ENCODE measurements around the gene MEPCE. TPM values are rescaled to one million over a fixed set of nuclear protein-coding genes. Genes with fewer than 3 reads are reported as not detected.
A peak's percentile ranks its signal among the peaks of the same experiment; 100 is the strongest.

The MEPCE gene
- total and polyA plus RNA-seq, 10 of the 15 experiments (the other 5 are each of a cell fraction or from before 2014, with no cell fraction given) = 8.2 to 48.0 (median 22.1) TPM

DNA sequence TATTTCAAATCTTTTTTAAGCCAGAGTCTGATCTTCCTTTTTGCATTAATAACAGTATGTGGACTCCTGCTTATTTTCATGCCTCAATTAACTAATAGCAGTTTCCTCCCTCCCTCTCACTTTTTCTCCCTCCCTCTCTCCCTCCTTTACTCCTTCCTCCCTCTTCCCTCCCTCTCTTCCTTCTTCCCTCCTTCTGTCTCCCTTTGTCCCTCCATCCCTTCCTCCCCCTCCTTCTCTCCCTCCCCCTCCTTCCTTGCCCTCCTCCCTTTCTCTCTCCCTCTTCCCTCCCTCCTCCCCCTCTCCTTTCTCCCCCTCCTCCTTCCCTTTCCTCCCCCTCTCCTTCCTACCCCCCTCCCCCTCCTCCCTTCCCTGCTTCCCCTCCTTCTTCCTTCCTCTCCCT is 3.1 kb upstream of the MEPCE start (continued):
- no peak for TF ChIP-seq TCF3 (IDR thresholded peaks at IDR 0.05; ENCODE audit: borderline replicate concordance, insufficient read depth, low read depth, low read length)

DNA sequence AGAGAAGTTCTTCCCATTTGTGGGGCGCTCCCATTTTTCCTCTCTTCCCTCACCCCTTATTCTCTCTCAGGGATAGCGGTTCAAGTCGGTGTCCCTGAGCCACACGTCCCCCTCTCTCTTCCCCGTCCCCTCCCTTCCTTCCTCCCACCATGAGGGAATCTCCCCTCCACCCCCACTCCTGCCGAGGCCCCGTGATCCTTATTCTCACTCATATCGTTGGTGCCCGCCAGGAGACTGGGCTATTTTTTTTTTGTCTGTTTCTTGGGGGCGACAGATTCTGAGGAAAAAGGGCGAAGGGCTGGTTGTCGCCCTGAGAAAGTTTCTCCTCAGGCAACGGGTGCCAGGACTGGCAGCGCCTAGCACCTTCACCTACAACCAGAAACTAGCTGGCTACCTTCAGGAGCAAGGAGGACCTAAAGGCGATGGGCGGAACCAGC is 1.9 kb upstream of the MEPCE start:
- SMC1A ChIA-PET (ENCODE audit: uncharacterized antibody, unreplicated experiment) = interaction anchor here (0.8 to 3.0 kb wide), 5 partner anchors 12 to 53 kb away, joined by 3 to 15 read pairs (median 9); no protein-coding TSS in a partner anchor
- TF ChIP-seq BACH1 (IDR thresholded peaks at IDR 0.05; ENCODE audit: borderline replicate concordance) (0 out of 2 replicates have a peak, but pooled peaks have one; percentile 29), IRF4 (IDR thresholded peaks at IDR 0.05; ENCODE audit: low read depth, low read length) (no peak), ZNF24 (IDR thresholded peaks at IDR 0.05) (no peak; the same call in 1 of the 2 replicates), LARP7 (IDR thresholded peaks at IDR 0.05) (peak; percentile 30; the same call in 1 of the 2 replicates), RB1 (IDR thresholded peaks at IDR 0.05; ENCODE audit: borderline replicate concordance) (0 out of 2 replicates have a peak, but pooled peaks have one; percentile 96), ESRRA (IDR thresholded peaks at IDR 0.05; ENCODE audit: low read length) (no peak), ZSCAN29 (IDR thresholded peaks at IDR 0.05) (no peak), SRF (IDR thresholded peaks at IDR 0.05; ENCODE audit: low read depth in 2 of 2, low read length in 2 of 2) (no peak)
- TF ChIP-seq, protein P1, sequence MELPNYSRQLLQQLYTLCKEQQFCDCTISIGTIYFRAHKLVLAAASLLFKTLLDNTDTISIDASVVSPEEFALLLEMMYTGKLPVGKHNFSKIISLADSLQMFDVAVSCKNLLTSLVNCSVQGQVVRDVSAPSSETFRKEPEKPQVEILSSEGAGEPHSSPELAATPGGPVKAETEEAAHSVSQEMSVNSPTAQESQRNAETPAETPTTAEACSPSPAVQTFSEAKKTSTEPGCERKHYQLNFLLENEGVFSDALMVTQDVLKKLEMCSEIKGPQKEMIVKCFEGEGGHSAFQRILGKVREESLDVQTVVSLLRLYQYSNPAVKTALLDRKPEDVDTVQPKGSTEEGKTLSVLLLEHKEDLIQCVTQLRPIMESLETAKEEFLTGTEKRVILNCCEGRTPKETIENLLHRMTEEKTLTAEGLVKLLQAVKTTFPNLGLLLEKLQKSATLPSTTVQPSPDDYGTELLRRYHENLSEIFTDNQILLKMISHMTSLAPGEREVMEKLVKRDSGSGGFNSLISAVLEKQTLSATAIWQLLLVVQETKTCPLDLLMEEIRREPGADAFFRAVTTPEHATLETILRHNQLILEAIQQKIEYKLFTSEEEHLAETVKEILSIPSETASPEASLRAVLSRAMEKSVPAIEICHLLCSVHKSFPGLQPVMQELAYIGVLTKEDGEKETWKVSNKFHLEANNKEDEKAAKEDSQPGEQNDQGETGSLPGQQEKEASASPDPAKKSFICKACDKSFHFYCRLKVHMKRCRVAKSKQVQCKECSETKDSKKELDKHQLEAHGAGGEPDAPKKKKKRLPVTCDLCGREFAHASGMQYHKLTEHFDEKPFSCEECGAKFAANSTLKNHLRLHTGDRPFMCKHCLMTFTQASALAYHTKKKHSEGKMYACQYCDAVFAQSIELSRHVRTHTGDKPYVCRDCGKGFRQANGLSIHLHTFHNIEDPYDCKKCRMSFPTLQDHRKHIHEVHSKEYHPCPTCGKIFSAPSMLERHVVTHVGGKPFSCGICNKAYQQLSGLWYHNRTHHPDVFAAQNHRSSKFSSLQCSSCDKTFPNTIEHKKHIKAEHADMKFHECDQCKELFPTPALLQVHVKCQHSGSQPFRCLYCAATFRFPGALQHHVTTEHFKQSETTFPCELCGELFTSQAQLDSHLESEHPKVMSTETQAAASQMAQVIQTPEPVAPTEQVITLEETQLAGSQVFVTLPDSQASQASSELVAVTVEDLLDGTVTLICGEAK (IDR thresholded peaks at IDR 0.05; ENCODE audit: borderline replicate concordance) = no peak
- TF ChIP-seq, protein P2, sequence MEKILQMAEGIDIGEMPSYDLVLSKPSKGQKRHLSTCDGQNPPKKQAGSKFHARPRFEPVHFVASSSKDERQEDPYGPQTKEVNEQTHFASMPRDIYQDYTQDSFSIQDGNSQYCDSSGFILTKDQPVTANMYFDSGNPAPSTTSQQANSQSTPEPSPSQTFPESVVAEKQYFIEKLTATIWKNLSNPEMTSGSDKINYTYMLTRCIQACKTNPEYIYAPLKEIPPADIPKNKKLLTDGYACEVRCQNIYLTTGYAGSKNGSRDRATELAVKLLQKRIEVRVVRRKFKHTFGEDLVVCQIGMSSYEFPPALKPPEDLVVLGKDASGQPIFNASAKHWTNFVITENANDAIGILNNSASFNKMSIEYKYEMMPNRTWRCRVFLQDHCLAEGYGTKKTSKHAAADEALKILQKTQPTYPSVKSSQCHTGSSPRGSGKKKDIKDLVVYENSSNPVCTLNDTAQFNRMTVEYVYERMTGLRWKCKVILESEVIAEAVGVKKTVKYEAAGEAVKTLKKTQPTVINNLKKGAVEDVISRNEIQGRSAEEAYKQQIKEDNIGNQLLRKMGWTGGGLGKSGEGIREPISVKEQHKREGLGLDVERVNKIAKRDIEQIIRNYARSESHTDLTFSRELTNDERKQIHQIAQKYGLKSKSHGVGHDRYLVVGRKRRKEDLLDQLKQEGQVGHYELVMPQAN (conservative IDR thresholded peaks at IDR 0.05) = peak; percentile 19; the same call in 1 of the 2 replicates
- TF ChIP-seq, protein P3, sequence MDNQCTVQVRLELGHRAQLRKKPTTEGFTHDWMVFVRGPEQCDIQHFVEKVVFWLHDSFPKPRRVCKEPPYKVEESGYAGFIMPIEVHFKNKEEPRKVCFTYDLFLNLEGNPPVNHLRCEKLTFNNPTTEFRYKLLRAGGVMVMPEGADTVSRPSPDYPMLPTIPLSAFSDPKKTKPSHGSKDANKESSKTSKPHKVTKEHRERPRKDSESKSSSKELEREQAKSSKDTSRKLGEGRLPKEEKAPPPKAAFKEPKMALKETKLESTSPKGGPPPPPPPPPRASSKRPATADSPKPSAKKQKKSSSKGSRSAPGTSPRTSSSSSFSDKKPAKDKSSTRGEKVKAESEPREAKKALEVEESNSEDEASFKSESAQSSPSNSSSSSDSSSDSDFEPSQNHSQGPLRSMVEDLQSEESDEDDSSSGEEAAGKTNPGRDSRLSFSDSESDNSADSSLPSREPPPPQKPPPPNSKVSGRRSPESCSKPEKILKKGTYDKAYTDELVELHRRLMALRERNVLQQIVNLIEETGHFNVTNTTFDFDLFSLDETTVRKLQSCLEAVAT (IDR thresholded peaks at IDR 0.05) = peak; percentile 64; the same call in 1 of the 2 replicates

More for the DNA sequence above, 1.9 kb upstream of the MEPCE start:
- peak overlapping the region; percentile 37; the same call in 1 of the 2 replicates for H3K4me3 ChIP-seq
- H3K79me2 ChIP-seq (ENCODE audit: control insufficient read depth, insufficient read depth, low read length) = peaks cover 34% of the 10 kb centered on the region
- 72% methylated on average over 11 of the region's 16 CpGs for WGBS (ENCODE audit: insufficient coverage, insufficient replicate concordance, low lambda C conversion rate, missing lambda C conversion rate)
- ChIA-PET POLR2A (interaction anchor here (0.5 to 2.5 kb wide), 15 partner anchors 8 to 228 kb away, joined by 3 to 18 read pairs (median 6); partner anchors contain the start of genes FBXO24, LRCH4 and PPP1R35), CTCF (interaction anchor here (0.8 to 1.6 kb wide), 4 partner anchors 9 to 53 kb away, joined by 3 to 8 read pairs (median 6); no protein-coding TSS in a partner anchor), RAD21 (ENCODE audit: unreplicated experiment) (interaction anchor here (1.0 to 3.1 kb wide), 12 partner anchors 8 to 161 kb away, joined by 3 to 25 read pairs (median 4); partner anchors contain the start of gene TSC22D4)
- FAIRE-seq (no peak), DNase-seq (ENCODE audit: low read depth, low spot score) (no peak), ATAC-seq (no peak)
- peak overlapping the region; percentile 99; the same call in 1 of the 2 replicates for H3K27ac ChIP-seq (ENCODE audit: control insufficient read depth, insufficient read depth)
- H2AFZ ChIP-seq (ENCODE audit: control insufficient read depth, low read depth, low read length) = peak overlapping the region; percentile 91
- BruUV-seq (replicated peaks) = no TSS peak
- peak overlapping the region; percentile 66 for H3K4me2 ChIP-seq (ENCODE audit: control insufficient read depth, insufficient read depth)
- intact Hi-C loops (cut with micrococcal nuclease; ENCODE audit: unreplicated experiment) (no loop called here), in situ Hi-C loops (cut with MboI) (no loop called here)
- no peak overlapping the region; the same call in 1 of the 2 replicates for H3K9ac ChIP-seq (ENCODE audit: control insufficient read depth, insufficient read depth, low read length)
- peaks cover 25% of the 10 kb centered on the region for H3K4me1 ChIP-seq (ENCODE audit: control insufficient read depth, insufficient read depth, low read length)
- H3K9me3 ChIP-seq (replicated peaks; ENCODE audit: control insufficient read depth, insufficient read depth, low read length) = no peaks in the 10 kb centered on the region
- H3K36me3 ChIP-seq (ENCODE audit: control insufficient read depth in 2 of 2, insufficient read depth in 2 of 2, low read length in 1 of 2) = peaks cover 2 to 3% of the 10 kb centered on the region in 2 experiments; a peak in 2 of 4 replicates
- no peaks in the 10 kb centered on the region for H3K27me3 ChIP-seq (replicated peaks in 1 of 2; ENCODE audit: control insufficient read depth in 2 of 2, insufficient read depth in 2 of 2, low read length in 1 of 2)
- no peaks in the 10 kb centered on the region for H4K20me1 ChIP-seq (ENCODE audit: control insufficient read depth, insufficient read depth)

Measured in GM12878 (cell line).